SH-SY5Y (cell line): ENCODE data around the gene ZNF445.

Source experiments
- GATA2 ChIP-seq: IDR thresholded peaks from 2 replicates; pipeline ENCODE4 v1.6.1; 2011; ENCODE audit warnings: mild to moderate bottlenecking, low read depth, low read length
- GATA3 ChIP-seq: IDR thresholded peaks from 2 replicates; pipeline ENCODE4 v1.6.1; 2011; ENCODE audit warnings: low read depth, mild to moderate bottlenecking, low read length, moderate library complexity

GRCh38 chr3:44395714-44396113 is 81.8 kb downstream of the ZNF445 start:
- no peak for TF ChIP-seq GATA2
- TF ChIP-seq GATA3, result no peak
